ENCODE data around the gene KCND3. TPM values are rescaled to one million over a fixed set of nuclear protein-coding genes. Genes with fewer than 3 reads are reported as not detected.

Gene KCND3
- total and polyA plus RNA-seq, 2 experiments from 2014 or later = 0.10 to 0.18 TPM

DNA sequence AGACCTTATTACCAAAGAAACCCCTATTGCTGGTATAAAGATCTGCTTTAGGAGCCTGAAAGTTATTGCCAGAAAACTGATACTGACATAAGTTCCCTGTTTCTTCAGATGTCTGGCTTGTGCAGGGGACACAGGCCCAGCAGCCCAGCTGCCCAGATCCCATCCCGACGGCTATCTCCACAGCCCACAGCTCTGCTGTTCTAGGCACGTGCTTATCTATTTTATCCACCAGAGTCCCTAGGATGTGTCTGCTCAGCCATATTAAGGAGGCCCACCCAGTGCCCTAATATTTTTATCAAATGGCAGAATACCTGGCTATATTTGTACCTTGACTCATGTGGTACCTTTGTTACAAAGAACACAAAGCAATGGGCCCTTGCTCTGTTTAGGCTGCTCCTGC is 174.8 kb downstream of the KCND3 start (continued):
- TF ChIP-seq, protein P1, sequence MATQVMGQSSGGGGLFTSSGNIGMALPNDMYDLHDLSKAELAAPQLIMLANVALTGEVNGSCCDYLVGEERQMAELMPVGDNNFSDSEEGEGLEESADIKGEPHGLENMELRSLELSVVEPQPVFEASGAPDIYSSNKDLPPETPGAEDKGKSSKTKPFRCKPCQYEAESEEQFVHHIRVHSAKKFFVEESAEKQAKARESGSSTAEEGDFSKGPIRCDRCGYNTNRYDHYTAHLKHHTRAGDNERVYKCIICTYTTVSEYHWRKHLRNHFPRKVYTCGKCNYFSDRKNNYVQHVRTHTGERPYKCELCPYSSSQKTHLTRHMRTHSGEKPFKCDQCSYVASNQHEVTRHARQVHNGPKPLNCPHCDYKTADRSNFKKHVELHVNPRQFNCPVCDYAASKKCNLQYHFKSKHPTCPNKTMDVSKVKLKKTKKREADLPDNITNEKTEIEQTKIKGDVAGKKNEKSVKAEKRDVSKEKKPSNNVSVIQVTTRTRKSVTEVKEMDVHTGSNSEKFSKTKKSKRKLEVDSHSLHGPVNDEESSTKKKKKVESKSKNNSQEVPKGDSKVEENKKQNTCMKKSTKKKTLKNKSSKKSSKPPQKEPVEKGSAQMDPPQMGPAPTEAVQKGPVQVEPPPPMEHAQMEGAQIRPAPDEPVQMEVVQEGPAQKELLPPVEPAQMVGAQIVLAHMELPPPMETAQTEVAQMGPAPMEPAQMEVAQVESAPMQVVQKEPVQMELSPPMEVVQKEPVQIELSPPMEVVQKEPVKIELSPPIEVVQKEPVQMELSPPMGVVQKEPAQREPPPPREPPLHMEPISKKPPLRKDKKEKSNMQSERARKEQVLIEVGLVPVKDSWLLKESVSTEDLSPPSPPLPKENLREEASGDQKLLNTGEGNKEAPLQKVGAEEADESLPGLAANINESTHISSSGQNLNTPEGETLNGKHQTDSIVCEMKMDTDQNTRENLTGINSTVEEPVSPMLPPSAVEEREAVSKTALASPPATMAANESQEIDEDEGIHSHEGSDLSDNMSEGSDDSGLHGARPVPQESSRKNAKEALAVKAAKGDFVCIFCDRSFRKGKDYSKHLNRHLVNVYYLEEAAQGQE (IDR thresholded peaks at IDR 0.05; ENCODE audit: unreplicated experiment) = no peak
- no peak for TF ChIP-seq STAT1 (IDR thresholded peaks at IDR 0.05; ENCODE audit: unreplicated experiment)

DNA sequence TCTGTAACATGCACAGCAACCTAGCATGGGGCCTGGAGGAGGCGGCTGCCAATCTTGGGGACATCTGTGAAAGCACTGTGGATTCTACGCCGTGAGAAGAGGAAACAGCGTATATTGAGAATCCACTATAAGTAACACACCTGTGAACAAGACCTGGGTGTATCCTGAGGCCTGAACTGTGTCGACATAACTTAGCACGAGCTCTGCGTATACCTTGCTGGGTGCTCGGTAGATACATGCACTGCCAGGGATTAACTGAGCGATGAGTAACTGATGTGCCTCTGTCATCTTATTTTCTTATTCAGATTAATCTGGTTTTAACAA is 175.2 kb downstream of the KCND3 start:
- Histone ChIP-seq H3F3A (replicated peaks; ENCODE audit: low read depth) (no peaks in the 10 kb centered on the region), H3K4me3 (no peak overlapping the region), H3K9me2 (ENCODE audit: insufficient read depth) (no peaks in the 10 kb centered on the region), H4K20me1 (replicated peaks; ENCODE audit: insufficient read depth) (no peaks in the 10 kb centered on the region), H3K79me2 (replicated peaks; ENCODE audit: insufficient read depth) (no peaks in the 10 kb centered on the region), H3K27me3 (ENCODE audit: insufficient read depth) (no peaks in the 10 kb centered on the region), H3K27ac (ENCODE audit: low read depth) (no peak overlapping the region), H3K4me2 (no peak overlapping the region), H3K36me3 (ENCODE audit: insufficient read depth) (no peaks in the 10 kb centered on the region), H3K4me1 (ENCODE audit: insufficient read depth) (no peaks in the 10 kb centered on the region), H2AFZ (no peak overlapping the region)
- H3K4me3 Mint-ChIP-seq = no peak overlapping the region
- H3K27me3 Mint-ChIP-seq (ENCODE audit: insufficient read depth, low read depth, poor library complexity) = peaks cover 1% of the 10 kb centered on the region
- DNase-seq (ENCODE audit: low spot score) = no peak
- no peaks in the 10 kb centered on the region for H3K9me3 Mint-ChIP-seq
- H3K27ac Mint-ChIP-seq = no peak overlapping the region
- no peaks in the 10 kb centered on the region for H3K36me3 Mint-ChIP-seq (ENCODE audit: low read depth)
- peaks cover 6% of the 10 kb centered on the region; the same call in 2 of the 3 replicates for H3K4me1 Mint-ChIP-seq
- ATAC-seq = no peak
- TF ChIP-seq ZNF331 (CRISPR knock-in tag; IDR thresholded peaks at IDR 0.05; ENCODE audit: low read depth) = no peak
- TF ChIP-seq NANOG (IDR thresholded peaks at IDR 0.05; ENCODE audit: borderline replicate concordance) = no peak
- TF ChIP-seq, protein P2, sequence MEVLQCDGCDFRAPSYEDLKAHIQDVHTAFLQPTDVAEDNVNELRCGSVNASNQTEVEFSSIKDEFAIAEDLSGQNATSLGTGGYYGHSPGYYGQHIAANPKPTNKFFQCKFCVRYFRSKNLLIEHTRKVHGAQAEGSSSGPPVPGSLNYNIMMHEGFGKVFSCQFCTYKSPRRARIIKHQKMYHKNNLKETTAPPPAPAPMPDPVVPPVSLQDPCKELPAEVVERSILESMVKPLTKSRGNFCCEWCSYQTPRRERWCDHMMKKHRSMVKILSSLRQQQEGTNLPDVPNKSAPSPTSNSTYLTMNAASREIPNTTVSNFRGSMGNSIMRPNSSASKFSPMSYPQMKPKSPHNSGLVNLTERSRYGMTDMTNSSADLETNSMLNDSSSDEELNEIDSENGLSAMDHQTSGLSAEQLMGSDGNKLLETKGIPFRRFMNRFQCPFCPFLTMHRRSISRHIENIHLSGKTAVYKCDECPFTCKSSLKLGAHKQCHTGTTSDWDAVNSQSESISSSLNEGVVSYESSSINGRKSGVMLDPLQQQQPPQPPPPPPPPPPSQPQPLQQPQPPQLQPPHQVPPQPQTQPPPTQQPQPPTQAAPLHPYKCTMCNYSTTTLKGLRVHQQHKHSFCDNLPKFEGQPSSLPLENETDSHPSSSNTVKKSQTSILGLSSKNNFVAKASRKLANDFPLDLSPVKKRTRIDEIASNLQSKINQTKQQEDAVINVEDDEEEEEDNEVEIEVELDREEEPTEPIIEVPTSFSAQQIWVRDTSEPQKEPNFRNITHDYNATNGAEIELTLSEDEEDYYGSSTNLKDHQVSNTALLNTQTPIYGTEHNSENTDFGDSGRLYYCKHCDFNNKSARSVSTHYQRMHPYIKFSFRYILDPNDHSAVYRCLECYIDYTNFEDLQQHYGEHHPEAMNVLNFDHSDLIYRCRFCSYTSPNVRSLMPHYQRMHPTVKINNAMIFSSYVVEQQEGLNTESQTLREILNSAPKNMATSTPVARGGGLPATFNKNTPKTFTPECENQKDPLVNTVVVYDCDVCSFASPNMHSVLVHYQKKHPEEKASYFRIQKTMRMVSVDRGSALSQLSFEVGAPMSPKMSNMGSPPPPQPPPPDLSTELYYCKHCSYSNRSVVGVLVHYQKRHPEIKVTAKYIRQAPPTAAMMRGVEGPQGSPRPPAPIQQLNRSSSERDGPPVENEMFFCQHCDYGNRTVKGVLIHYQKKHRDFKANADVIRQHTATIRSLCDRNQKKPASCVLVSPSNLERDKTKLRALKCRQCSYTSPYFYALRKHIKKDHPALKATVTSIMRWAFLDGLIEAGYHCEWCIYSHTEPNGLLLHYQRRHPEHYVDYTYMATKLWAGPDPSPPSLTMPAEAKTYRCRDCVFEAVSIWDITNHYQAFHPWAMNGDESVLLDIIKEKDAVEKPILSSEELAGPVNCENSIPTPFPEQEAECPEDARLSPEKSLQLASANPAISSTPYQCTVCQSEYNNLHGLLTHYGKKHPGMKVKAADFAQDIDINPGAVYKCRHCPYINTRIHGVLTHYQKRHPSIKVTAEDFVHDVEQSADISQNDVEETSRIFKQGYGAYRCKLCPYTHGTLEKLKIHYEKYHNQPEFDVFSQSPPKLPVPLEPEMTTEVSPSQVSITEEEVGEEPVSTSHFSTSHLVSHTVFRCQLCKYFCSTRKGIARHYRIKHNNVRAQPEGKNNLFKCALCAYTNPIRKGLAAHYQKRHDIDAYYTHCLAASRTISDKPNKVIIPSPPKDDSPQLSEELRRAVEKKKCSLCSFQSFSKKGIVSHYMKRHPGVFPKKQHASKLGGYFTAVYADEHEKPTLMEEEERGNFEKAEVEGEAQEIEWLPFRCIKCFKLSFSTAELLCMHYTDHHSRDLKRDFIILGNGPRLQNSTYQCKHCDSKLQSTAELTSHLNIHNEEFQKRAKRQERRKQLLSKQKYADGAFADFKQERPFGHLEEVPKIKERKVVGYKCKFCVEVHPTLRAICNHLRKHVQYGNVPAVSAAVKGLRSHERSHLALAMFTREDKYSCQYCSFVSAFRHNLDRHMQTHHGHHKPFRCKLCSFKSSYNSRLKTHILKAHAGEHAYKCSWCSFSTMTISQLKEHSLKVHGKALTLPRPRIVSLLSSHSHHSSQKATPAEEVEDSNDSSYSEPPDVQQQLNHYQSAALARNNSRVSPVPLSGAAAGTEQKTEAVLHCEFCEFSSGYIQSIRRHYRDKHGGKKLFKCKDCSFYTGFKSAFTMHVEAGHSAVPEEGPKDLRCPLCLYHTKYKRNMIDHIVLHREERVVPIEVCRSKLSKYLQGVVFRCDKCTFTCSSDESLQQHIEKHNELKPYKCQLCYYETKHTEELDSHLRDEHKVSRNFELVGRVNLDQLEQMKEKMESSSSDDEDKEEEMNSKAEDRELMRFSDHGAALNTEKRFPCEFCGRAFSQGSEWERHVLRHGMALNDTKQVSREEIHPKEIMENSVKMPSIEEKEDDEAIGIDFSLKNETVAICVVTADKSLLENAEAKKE (CRISPR knock-in tag; IDR thresholded peaks at IDR 0.05) = no peak
- TF ChIP-seq EZH2 (IDR thresholded peaks at IDR 0.05; ENCODE audit: low read depth, unreplicated experiment) = no peak
- TF ChIP-seq, protein P1 (IDR thresholded peaks at IDR 0.05; ENCODE audit: unreplicated experiment) = no peak
- TF ChIP-seq, protein P3, sequence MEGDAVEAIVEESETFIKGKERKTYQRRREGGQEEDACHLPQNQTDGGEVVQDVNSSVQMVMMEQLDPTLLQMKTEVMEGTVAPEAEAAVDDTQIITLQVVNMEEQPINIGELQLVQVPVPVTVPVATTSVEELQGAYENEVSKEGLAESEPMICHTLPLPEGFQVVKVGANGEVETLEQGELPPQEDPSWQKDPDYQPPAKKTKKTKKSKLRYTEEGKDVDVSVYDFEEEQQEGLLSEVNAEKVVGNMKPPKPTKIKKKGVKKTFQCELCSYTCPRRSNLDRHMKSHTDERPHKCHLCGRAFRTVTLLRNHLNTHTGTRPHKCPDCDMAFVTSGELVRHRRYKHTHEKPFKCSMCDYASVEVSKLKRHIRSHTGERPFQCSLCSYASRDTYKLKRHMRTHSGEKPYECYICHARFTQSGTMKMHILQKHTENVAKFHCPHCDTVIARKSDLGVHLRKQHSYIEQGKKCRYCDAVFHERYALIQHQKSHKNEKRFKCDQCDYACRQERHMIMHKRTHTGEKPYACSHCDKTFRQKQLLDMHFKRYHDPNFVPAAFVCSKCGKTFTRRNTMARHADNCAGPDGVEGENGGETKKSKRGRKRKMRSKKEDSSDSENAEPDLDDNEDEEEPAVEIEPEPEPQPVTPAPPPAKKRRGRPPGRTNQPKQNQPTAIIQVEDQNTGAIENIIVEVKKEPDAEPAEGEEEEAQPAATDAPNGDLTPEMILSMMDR (conservative IDR thresholded peaks at IDR 0.05; ENCODE audit: low read depth in 2 of 2) = no peak
- no peak for TF ChIP-seq CREB1 (CRISPR knock-in tag; IDR thresholded peaks at IDR 0.05; ENCODE audit: low read depth)
- TF ChIP-seq STAT1 (IDR thresholded peaks at IDR 0.05; ENCODE audit: unreplicated experiment) = no peak
- no peak for TF ChIP-seq POLR2AphosphoS5 (IDR thresholded peaks at IDR 0.05; ENCODE audit: low read depth)
